HepG2 (cell line): ENCODE data around the gene FBXO4. TPM values are rescaled to one million over a fixed set of nuclear protein-coding genes. Genes with fewer than 3 reads are reported as not detected.

Source experiments
- ADNP ChIP-seq: sonication (generic); formaldehyde crosslinking; IDR thresholded peaks from 2 replicates; pipeline ENCODE4 v1.4.0; 2020; ENCODE audit warnings: missing genetic modification reagents
- CAMTA2 ChIP-seq: sonication (generic); formaldehyde crosslinking; IDR thresholded peaks from 2 replicates; pipeline ENCODE4 v1.4.0; 2020; ENCODE audit warnings: mild to moderate bottlenecking, missing genetic modification reagents, borderline replicate concordance
- CEBPG ChIP-seq: IDR thresholded peaks from 2 replicates; pipeline ENCODE4 v1.6.1; 2016
- ETV6 ChIP-seq: sonication (generic); formaldehyde crosslinking; conservative IDR thresholded peaks from 2 replicates; pipeline ENCODE4 v1.4.0; 2020; ENCODE audit warnings: missing genetic modification reagents
- FOXO1 ChIP-seq: sonication (generic); formaldehyde crosslinking; IDR thresholded peaks from 2 replicates; pipeline ENCODE4 v1.4.0; 2020; ENCODE audit warnings: missing genetic modification reagents
- JUNB ChIP-seq: sonication (generic); formaldehyde crosslinking; IDR thresholded peaks from 2 replicates; pipeline ENCODE4 v1.8.0; 2022; ENCODE audit warnings: missing genetic modification reagents, mild to moderate bottlenecking, borderline replicate concordance
- KDM5A ChIP-seq: fragments of 200-600 bp; sonication (generic); IDR thresholded peaks from 2 replicates; pipeline ENCODE4 v1.7.0; 2018; ENCODE audit warnings: antibody characterized with exemption, mild to moderate bottlenecking, low read length, borderline replicate concordance
- KLF11 ChIP-seq: IDR thresholded peaks from 2 replicates; pipeline ENCODE4 v1.6.1; 2016; ENCODE audit warnings: missing compliant biosample characterization
- KLF16 ChIP-seq, 2 experiments: sonication (generic) in 1 of 2; formaldehyde crosslinking in 1 of 2; IDR thresholded peaks; 2 replicates each; pipeline versions ENCODE4 v1.6.1 to v1.8.0; 2016 to 2023; ENCODE audit warnings: missing genetic modification reagents in 2 of 2, missing compliant biosample characterization in 1 of 2
- MIER3 ChIP-seq: IDR thresholded peaks from 2 replicates; pipeline ENCODE4 v1.6.1; 2016; ENCODE audit warnings: missing compliant biosample characterization, borderline replicate concordance
- NBN ChIP-seq: fragments of 450-650 bp; conservative IDR thresholded peaks from 2 replicates; pipeline ENCODE4 v1.6.1; 2017
- NFIB ChIP-seq: sonication (generic); formaldehyde crosslinking; IDR thresholded peaks from 2 replicates; pipeline ENCODE4 v1.9.0; 2021; ENCODE audit warnings: missing genetic modification reagents, mild to moderate bottlenecking, borderline replicate concordance
- SNAI1 ChIP-seq: sonication (generic); formaldehyde crosslinking; IDR thresholded peaks from 2 replicates; pipeline ENCODE4 v1.5.0; 2020; ENCODE audit warnings: mild to moderate bottlenecking, missing genetic modification reagents, borderline replicate concordance
- ZFP36 ChIP-seq: fragments of 150-350 bp; IDR thresholded peaks from 2 replicates; pipeline ENCODE4 v1.6.1; 2018; ENCODE audit warnings: borderline replicate concordance, low read length, low read depth; ENCODE audit not compliant: partially characterized antibody
- ZFX ChIP-seq: sonication (generic); formaldehyde crosslinking; IDR thresholded peaks from 2 replicates; pipeline ENCODE4 v1.4.0; 2020; ENCODE audit warnings: mild to moderate bottlenecking, low read depth, missing genetic modification reagents, moderate library complexity
- ZNF160 ChIP-seq: sonication (generic); formaldehyde crosslinking; IDR thresholded peaks from 2 replicates; pipeline ENCODE4 v1.8.0; 2022; ENCODE audit warnings: mild to moderate bottlenecking, inconsistent platforms, missing genetic modification reagents
- ZNF335 ChIP-seq: sonication (generic); formaldehyde crosslinking; IDR thresholded peaks from 2 replicates; pipeline ENCODE4 v1.4.0; 2020; ENCODE audit warnings: missing genetic modification reagents
- ZNF720 ChIP-seq: sonication (generic); formaldehyde crosslinking; IDR thresholded peaks from 2 replicates; pipeline ENCODE4 v1.4.0; 2020; ENCODE audit warnings: missing genetic modification reagents
- ZNF780A ChIP-seq: sonication (generic); formaldehyde crosslinking; IDR thresholded peaks from 2 replicates; pipeline ENCODE4 v1.8.0; 2022; ENCODE audit warnings: mild to moderate bottlenecking, missing genetic modification reagents, moderate library complexity
- ZNF781 ChIP-seq: sonication (generic); formaldehyde crosslinking; IDR thresholded peaks from 2 replicates; pipeline ENCODE4 v1.5.1; 2020; ENCODE audit warnings: borderline replicate concordance, mild to moderate bottlenecking, missing genetic modification reagents; ENCODE audit errors: not compliant biosample characterization
- ZNF839 ChIP-seq: sonication (generic); formaldehyde crosslinking; IDR thresholded peaks from 2 replicates; pipeline ENCODE4 v1.4.0; 2020; ENCODE audit warnings: missing genetic modification reagents, mild to moderate bottlenecking, borderline replicate concordance
- ZSCAN31 ChIP-seq: sonication (generic); formaldehyde crosslinking; IDR thresholded peaks from 2 replicates; pipeline ENCODE4 v1.5.0; 2020; ENCODE audit warnings: low read depth, mild to moderate bottlenecking, missing genetic modification reagents
- ZSCAN9 ChIP-seq: IDR thresholded peaks from 2 replicates; pipeline ENCODE4 v1.6.1; 2016; ENCODE audit warnings: borderline replicate concordance
- polyA plus RNA-seq, 8 experiments: library from polyadenylated mRNA; depleted of rRNA in 3 of 8; stranded (reverse) in 7 of 8; unstranded in 1 of 8; fragments of >200 nt; fragmentation: Illumina TruSeq in 4 of 8; extraction: Trizol in 4 of 8; gene quantifications; 2 replicates each; pipeline versions ENCODE4 v1.2.1 to v1.2.3, GENCODE V29; 2011 to 2016; ENCODE audit warnings: low read depth in 4 of 8, missing spikeins in 1 of 8, mixed read lengths in 1 of 8; ENCODE audit not compliant: insufficient read depth in 1 of 8
- total RNA-seq, 5 experiments: library from RNA; depleted of rRNA; stranded (reverse); fragments of >200 nt; fragmentation: Illumina TruSeq; extraction: Trizol; gene quantifications; 2 replicates each; pipeline ENCODE4 v1.2.3, GENCODE V29; 2016; ENCODE audit warnings: low read depth in 1 of 5
- TF ChIP-seq, protein P1 (sequence below): sonication (generic); formaldehyde crosslinking; IDR thresholded peaks from 2 replicates; pipeline ENCODE4 v1.9.0; 2021; ENCODE audit warnings: missing genetic modification reagents, borderline replicate concordance
- TF ChIP-seq, protein P2 (sequence below): sonication (generic); formaldehyde crosslinking; IDR thresholded peaks from 2 replicates; pipeline ENCODE4 v1.4.0; 2020; ENCODE audit warnings: missing genetic modification reagents, borderline replicate concordance

The FBXO4 gene
- total and polyA plus RNA-seq, 2 of the 13 experiments (the other 11 are each of a cell fraction or from before 2014, with no cell fraction given) = 5.2 to 16.4 TPM

DNA sequence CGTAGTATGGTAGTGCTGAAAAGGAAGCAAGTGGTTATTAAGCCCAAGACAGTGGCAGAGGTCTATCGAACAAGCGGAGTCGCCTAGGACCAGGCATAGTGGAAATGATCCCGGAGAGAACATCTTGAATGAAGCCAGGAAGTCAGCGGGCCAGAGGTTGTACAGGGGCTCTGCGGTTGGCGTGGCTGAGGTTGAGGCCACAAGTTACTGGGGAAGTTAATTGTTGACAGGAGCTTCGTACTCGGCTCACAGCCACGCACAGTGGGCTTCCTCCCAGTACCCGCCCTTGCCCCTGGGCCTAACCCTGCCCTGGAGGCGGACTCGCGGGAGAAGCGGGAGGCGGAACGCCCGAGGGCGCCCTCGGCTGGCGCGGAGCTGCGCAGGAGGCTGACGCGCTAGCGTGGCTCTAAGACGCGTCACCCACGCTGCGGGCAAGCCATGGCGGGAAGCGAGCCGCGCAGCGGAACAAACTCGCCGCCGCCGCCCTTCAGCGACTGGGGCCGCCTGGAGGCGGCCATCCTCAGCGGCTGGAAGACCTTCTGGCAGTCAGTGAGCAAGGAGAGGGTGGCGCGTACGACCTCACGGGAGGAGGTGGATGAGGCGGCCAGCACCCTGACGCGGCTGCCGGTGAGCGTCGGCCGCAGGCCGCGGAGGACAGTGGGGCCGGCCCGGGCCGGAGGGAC, at the start of gene FBXO4 (continued):
- TF ChIP-seq ZNF720 (CRISPR knock-in tag) = 0 out of 2 replicates have a peak, but pooled peaks have one; percentile 18
- TF ChIP-seq SNAI1 = no peak
- TF ChIP-seq ETV6 (CRISPR knock-in tag) = 0 out of 2 replicates have a peak, but pooled peaks have one; percentile 29
- 0 out of 2 replicates have a peak, but pooled peaks have one; percentile 21 for TF ChIP-seq CAMTA2
- TF ChIP-seq, protein P1, sequence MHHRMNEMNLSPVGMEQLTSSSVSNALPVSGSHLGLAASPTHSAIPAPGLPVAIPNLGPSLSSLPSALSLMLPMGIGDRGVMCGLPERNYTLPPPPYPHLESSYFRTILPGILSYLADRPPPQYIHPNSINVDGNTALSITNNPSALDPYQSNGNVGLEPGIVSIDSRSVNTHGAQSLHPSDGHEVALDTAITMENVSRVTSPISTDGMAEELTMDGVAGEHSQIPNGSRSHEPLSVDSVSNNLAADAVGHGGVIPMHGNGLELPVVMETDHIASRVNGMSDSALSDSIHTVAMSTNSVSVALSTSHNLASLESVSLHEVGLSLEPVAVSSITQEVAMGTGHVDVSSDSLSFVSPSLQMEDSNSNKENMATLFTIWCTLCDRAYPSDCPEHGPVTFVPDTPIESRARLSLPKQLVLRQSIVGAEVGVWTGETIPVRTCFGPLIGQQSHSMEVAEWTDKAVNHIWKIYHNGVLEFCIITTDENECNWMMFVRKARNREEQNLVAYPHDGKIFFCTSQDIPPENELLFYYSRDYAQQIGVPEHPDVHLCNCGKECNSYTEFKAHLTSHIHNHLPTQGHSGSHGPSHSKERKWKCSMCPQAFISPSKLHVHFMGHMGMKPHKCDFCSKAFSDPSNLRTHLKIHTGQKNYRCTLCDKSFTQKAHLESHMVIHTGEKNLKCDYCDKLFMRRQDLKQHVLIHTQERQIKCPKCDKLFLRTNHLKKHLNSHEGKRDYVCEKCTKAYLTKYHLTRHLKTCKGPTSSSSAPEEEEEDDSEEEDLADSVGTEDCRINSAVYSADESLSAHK (CRISPR knock-in tag) = no peak
- peak; percentile 70 for TF ChIP-seq ZNF335 (CRISPR knock-in tag)
- peak; percentile 98 for TF ChIP-seq ZFX (CRISPR knock-in tag)
- TF ChIP-seq FOXO1 = peak; percentile 60; the same call in 1 of the 2 replicates
- TF ChIP-seq ZFP36 = no peak
- no peak for TF ChIP-seq JUNB (CRISPR knock-in tag)
- peak; percentile 64; the same call in 1 of the 2 replicates for TF ChIP-seq MIER3
- TF ChIP-seq KLF16 (CRISPR knock-in tag; IDR thresholded peaks at IDR 0.05) = peak in 1 of 2 experiments; percentile 89; a peak in 2 of 4 replicates
- TF ChIP-seq ADNP (CRISPR knock-in tag) = no peak
- TF ChIP-seq ZSCAN31 (CRISPR knock-in tag) = peak; percentile 70
- no peak for TF ChIP-seq ZNF780A (CRISPR knock-in tag)
- TF ChIP-seq NFIB = no peak
- TF ChIP-seq, protein P2, sequence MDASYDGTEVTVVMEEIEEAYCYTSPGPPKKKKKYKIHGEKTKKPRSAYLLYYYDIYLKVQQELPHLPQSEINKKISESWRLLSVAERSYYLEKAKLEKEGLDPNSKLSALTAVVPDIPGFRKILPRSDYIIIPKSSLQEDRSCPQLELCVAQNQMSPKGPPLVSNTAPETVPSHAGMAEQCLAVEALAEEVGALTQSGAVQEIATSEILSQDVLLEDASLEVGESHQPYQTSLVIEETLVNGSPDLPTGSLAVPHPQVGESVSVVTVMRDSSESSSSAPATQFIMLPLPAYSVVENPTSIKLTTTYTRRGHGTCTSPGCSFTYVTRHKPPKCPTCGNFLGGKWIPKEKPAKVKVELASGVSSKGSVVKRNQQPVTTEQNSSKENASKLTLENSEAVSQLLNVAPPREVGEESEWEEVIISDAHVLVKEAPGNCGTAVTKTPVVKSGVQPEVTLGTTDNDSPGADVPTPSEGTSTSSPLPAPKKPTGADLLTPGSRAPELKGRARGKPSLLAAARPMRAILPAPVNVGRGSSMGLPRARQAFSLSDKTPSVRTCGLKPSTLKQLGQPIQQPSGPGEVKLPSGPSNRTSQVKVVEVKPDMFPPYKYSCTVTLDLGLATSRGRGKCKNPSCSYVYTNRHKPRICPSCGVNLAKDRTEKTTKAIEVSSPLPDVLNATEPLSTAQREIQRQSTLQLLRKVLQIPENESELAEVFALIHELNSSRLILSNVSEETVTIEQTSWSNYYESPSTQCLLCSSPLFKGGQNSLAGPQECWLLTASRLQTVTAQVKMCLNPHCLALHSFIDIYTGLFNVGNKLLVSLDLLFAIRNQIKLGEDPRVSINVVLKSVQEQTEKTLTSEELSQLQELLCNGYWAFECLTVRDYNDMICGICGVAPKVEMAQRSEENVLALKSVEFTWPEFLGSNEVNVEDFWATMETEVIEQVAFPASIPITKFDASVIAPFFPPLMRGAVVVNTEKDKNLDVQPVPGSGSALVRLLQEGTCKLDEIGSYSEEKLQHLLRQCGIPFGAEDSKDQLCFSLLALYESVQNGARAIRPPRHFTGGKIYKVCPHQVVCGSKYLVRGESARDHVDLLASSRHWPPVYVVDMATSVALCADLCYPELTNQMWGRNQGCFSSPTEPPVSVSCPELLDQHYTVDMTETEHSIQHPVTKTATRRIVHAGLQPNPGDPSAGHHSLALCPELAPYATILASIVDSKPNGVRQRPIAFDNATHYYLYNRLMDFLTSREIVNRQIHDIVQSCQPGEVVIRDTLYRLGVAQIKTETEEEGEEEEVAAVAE (CRISPR knock-in tag) = peak; percentile 80; the same call in 1 of the 2 replicates
- no peak; the same call in 1 of the 2 replicates for TF ChIP-seq KDM5A
- TF ChIP-seq ZNF160 (CRISPR knock-in tag) = peak; percentile 90
- TF ChIP-seq ZNF781 (CRISPR knock-in tag) = peak; percentile 44
- peak; percentile 44; the same call in 1 of the 2 replicates for TF ChIP-seq CEBPG (CRISPR knock-in tag)
- TF ChIP-seq ZSCAN9 = peak; percentile 78
- no peak for TF ChIP-seq NBN
- TF ChIP-seq ZNF839 = no peak
- no peak for TF ChIP-seq KLF11
